GM13976 (cell line): ENCODE measurements around the gene WWP2.
"Not testable (repeated sequence)": the region's sequence is repeated elsewhere in the genome, so short reads cannot be mapped to it uniquely, and the experiment has no call there.

ENCODE experiments used
- DNase-seq: peaks from one replicate; pipeline ENCODE4 v3.0.0; 2012; ENCODE audit warnings: low spot score
- CTCF ChIP-seq: IDR thresholded peaks from 2 replicates; pipeline ENCODE4 v1.5.1; 2012; ENCODE audit warnings: borderline replicate concordance, mild to moderate bottlenecking; ENCODE audit not compliant: insufficient read depth; ENCODE audit errors: extremely low read depth, missing control alignments, control extremely low read depth
- in situ Hi-C: fragments of 300-500 bp; cut with MboI; formaldehyde crosslinking; loops from one replicate; pipeline ENCODE4 v1.12.0; 2022; ENCODE audit warnings: low sequenced_read_pairs, mixed read lengths, inconsistent platforms; ENCODE audit not compliant: unreplicated experiment

Gene WWP2

GRCh38 chr16:69794486-69794885 lies 32.4 kb downstream of the WWP2 start:
- DNase-seq, result no peak
- no peak for TF ChIP-seq CTCF
- in situ Hi-C loops, result no loop called here

GRCh38 chr16:69796285-69797118 lies 34.4 kb downstream of the WWP2 start:
- in situ Hi-C loops, result no loop called here
- TF ChIP-seq CTCF, result peak; percentile 63
- peak; percentile 62 for DNase-seq

GRCh38 chr16:69798466-69798865 lies 36.3 kb downstream of the WWP2 start:
- no peak for DNase-seq
- in situ Hi-C loops, result no loop called here
- TF ChIP-seq CTCF, result no peak

GRCh38 chr16:69799611-69800031 lies 37.5 kb downstream of the WWP2 start:
- no peak for DNase-seq
- no peak for TF ChIP-seq CTCF
- in situ Hi-C loops, result no loop called here

GRCh38 chr16:69804297-69804696 lies 42.2 kb downstream of the WWP2 start:
- in situ Hi-C loops, result no loop called here
- no peak for TF ChIP-seq CTCF
- no peak for DNase-seq

- in situ Hi-C loops, DNase-seq: not testable (repeated sequence)
Observed at GRCh38 chr16:69806776-69807175, 44.6 kb downstream of the WWP2 start.

GRCh38 chr16:69812688-69813014 lies 50.5 kb downstream of the WWP2 start:
- no peak for TF ChIP-seq CTCF
- in situ Hi-C loops, result no loop called here

More at GRCh38 chr16:69812688-69813014, 50.5 kb downstream of the WWP2 start:
- no peak for DNase-seq
